GM21576 (cell line): Measurements from ENCODE around the gene CBX8.
"Not testable (repeated sequence)": the region's sequence is repeated elsewhere in the genome, so short reads cannot be mapped to it uniquely, and the experiment has no call there.

Experiments used
- ATAC-seq: cut with Tn5 transposase; IDR thresholded peaks from one replicate; pipeline ENCODE4 v1.9.1; 2021; ENCODE audit warnings: mild to moderate bottlenecking, moderate library complexity; ENCODE audit not compliant: unreplicated experiment

CBX8 gene

GRCh38 chr17:79781736-79782575 is 14.9 kb downstream of the CBX8 start:
- ATAC-seq = no peak

GRCh38 chr17:79781012-79781650 is 15.7 kb downstream of the CBX8 start:
- ATAC-seq = no peak

GRCh38 chr17:79779661-79780365 is 17.1 kb downstream of the CBX8 start:
- no peak for ATAC-seq

GRCh38 chr17:79779084-79779529 is 17.8 kb downstream of the CBX8 start:
- ATAC-seq = no peak

- ATAC-seq = no peak
Observed at GRCh38 chr17:79778504-79779083, 18.3 kb downstream of the CBX8 start.

GRCh38 chr17:79777894-79778503 is 18.9 kb downstream of the CBX8 start, which contains the start of gene CBX2:
TSS of gene CBX2 (plus strand) at chr17:79778148. CDS start at chr17:79778236, 88 bp downstream.
- peak; percentile 63 for ATAC-seq

- ATAC-seq = no peak
Observed at GRCh38 chr17:79777120-79777893, 19.6 kb downstream of the CBX8 start.

GRCh38 chr17:79776376-79777119 is 20.3 kb downstream of the CBX8 start:
- no peak for ATAC-seq

- ATAC-seq = no peak
Observed at GRCh38 chr17:79775632-79776031, 21.2 kb downstream of the CBX8 start.

- no peak for ATAC-seq
Observed at GRCh38 chr17:79774561-79774975, 22.3 kb downstream of the CBX8 start.

- ATAC-seq = not testable (repeated sequence)
Observed at GRCh38 chr17:79772726-79773125, 24.2 kb downstream of the CBX8 start.

GRCh38 chr17:79771276-79771675 is 25.6 kb downstream of the CBX8 start:
- ATAC-seq = no peak

GRCh38 chr17:79769570-79770506 is 27.0 kb downstream of the CBX8 start:
- ATAC-seq = no peak

GRCh38 chr17:79765708-79766107 is 31.2 kb downstream of the CBX8 start:
- ATAC-seq = no peak

GRCh38 chr17:79761894-79762589 is 34.8 kb downstream of the CBX8 start:
- ATAC-seq = no peak

GRCh38 chr17:79760197-79760906 is 36.5 kb downstream of the CBX8 start:
- no peak for ATAC-seq

GRCh38 chr17:79758271-79758670 is 38.6 kb downstream of the CBX8 start:
- no peak for ATAC-seq
